Keratinocyte (primary cell): ENCODE results near the gene FN3K. TPM values are rescaled to one million over a fixed set of nuclear protein-coding genes. Genes with fewer than 3 reads are reported as not detected.

Experiments
- DNase-seq: peaks from one replicate; pipeline ENCODE4 v3.0.0-alpha.2; 2011; ENCODE audit warnings: low read depth, missing footprints, low spot score
- FAIRE-seq: peaks from 2 replicates; lab custom pipeline; 2011; peaks lifted over from hg19 to GRCh38; lab: Jason Lieb, UNC
- H2AFZ ChIP-seq: 2 replicates; pipeline ENCODE4 v1.6.0; 2012; ENCODE audit warnings: low read length, control low read depth, inconsistent platforms; ENCODE audit not compliant: control insufficient read depth
- H3K27ac ChIP-seq: 2 replicates; pipeline ENCODE4 v1.5.1; 2011; ENCODE audit warnings: low read length; ENCODE audit not compliant: control insufficient read depth, insufficient read depth
- H3K27me3 ChIP-seq: 3 replicates; pipeline ENCODE4 v1.6.0; 2011; ENCODE audit warnings: low read length; ENCODE audit not compliant: control insufficient read depth, insufficient read depth; ENCODE audit errors: extremely low read depth
- H3K36me3 ChIP-seq, 2 experiments: 2 replicates in 1 of 2; 3 replicates in 1 of 2; pipeline ENCODE4 v1.5.1; 2011; ENCODE audit warnings: low read length in 2 of 2, mild to moderate bottlenecking in 1 of 2; ENCODE audit not compliant: control insufficient read depth in 2 of 2, insufficient read depth in 2 of 2; ENCODE audit errors: extremely low read depth in 1 of 2
- H3K4me1 ChIP-seq: 3 replicates; pipeline ENCODE4 v1.5.1; 2011; ENCODE audit warnings: low read length; ENCODE audit not compliant: control insufficient read depth, insufficient read depth; ENCODE audit errors: extremely low read depth
- H3K4me2 ChIP-seq: 3 replicates; pipeline ENCODE4 v1.6.0; 2011; ENCODE audit warnings: low read depth, low read length; ENCODE audit not compliant: control insufficient read depth, insufficient read depth; ENCODE audit errors: extremely low read depth
- H3K4me3 ChIP-seq, 3 experiments: fragments of 200-600 bp in 1 of 3; sonication (generic) in 1 of 3; 2 replicates in 2 of 3; 3 replicates in 1 of 3; pipeline ENCODE4 v1.5.1; 2011 to 2016; ENCODE audit warnings: low read length in 3 of 3, mild to moderate bottlenecking in 3 of 3, control low read depth in 2 of 3, inconsistent platforms in 1 of 3, low read depth in 1 of 3, mixed read lengths in 1 of 3, mixed run types in 1 of 3, moderate library complexity in 1 of 3; ENCODE audit not compliant: control insufficient read depth in 2 of 3, insufficient read depth in 2 of 3; ENCODE audit errors: extremely low read depth in 1 of 3
- H3K79me2 ChIP-seq: 2 replicates; pipeline ENCODE4 v1.6.0; 2012; ENCODE audit warnings: low read length; ENCODE audit not compliant: control insufficient read depth, insufficient read depth
- H3K9ac ChIP-seq: 3 replicates; pipeline ENCODE4 v1.6.0; 2011; ENCODE audit warnings: low read length; ENCODE audit not compliant: control insufficient read depth, insufficient read depth; ENCODE audit errors: extremely low read depth
- H3K9me1 ChIP-seq: 3 replicates; pipeline ENCODE4 v1.6.0; 2011; ENCODE audit warnings: low read length; ENCODE audit not compliant: control insufficient read depth, insufficient read depth; ENCODE audit errors: extremely low read depth
- H3K9me3 ChIP-seq: 2 replicates; pipeline ENCODE4 v1.5.1; 2012; ENCODE audit warnings: low read depth, low read length; ENCODE audit not compliant: control insufficient read depth
- H4K20me1 ChIP-seq: 3 replicates; pipeline ENCODE4 v1.6.0; 2011; ENCODE audit warnings: low read length; ENCODE audit not compliant: control insufficient read depth, insufficient read depth; ENCODE audit errors: extremely low read depth
- EZH2 ChIP-seq: IDR thresholded peaks from one replicate; pipeline ENCODE4 v1.6.1; 2012; ENCODE audit warnings: inconsistent platforms, mild to moderate bottlenecking, low read length, moderate library complexity
- dilution Hi-C: fragments of 300-500 bp; cut with MboI; formaldehyde crosslinking; loops from one replicate; pipeline ENCODE4 v1.7.0; 2020; ENCODE audit warnings: low sequenced_read_pairs; ENCODE audit not compliant: extremely low pct_ligation_motif_present
- polyA plus RNA-seq, 5 experiments: library from polyadenylated mRNA; depleted of rRNA in 3 of 5; stranded (reverse) in 3 of 5; stranded (forward) in 1 of 5; unstranded in 1 of 5; fragments of >200 nt; gene quantifications; 1 replicate in 1 of 5; 2 replicates in 3 of 5; 3 replicates in 1 of 5; pipeline versions ENCODE4 v1.2.1 to v1.2.3, GENCODE V29; 2011 to 2012; ENCODE audit warnings: missing spikeins in 2 of 5, low read depth in 1 of 5, low replicate concordance in 1 of 5
- TF ChIP-seq, protein P1 (sequence below), 3 experiments: IDR thresholded peaks in 1 of 3; conservative IDR thresholded peaks in 1 of 3; optimal IDR thresholded peaks in 1 of 3; 2 replicates in 2 of 3; 3 replicates in 1 of 3; pipeline versions ENCODE3 to v1.5.1; 2011; ENCODE audit warnings: low read length in 3 of 3, mild to moderate bottlenecking in 3 of 3, moderate library complexity in 2 of 3, control low read depth in 1 of 3, inconsistent platforms in 1 of 3; ENCODE audit not compliant: insufficient read depth in 2 of 3; ENCODE audit errors: extremely low read depth in 1 of 3

FN3K gene
- polyA plus RNA-seq, 1 donor (not counting 4 experiments of a cell fraction or from before 2014, with no cell fraction given), result 0.10 TPM

DNA sequence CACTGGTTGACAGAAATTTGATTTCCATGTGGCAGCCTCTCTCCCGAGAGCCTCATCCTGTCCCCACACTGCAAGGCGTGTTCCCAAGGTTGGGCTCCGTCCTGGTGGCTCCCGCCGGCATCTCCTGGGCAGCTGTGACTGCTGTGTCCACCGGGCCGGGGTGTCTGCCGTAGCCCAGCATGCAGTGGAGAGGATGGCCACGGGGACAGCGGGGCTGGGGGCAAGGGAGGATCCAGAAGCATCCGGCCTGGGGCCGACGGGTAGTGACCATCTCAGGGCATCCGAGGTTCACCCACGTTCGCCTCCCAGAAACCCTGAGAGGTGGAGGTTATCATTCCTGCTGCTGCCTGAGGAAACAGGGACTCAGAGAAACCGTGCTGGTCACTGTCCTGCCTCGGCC is 29.7 kb upstream of the FN3K start:
- peaks cover 11% of the 10 kb centered on the region for H3K4me1 ChIP-seq
- no peaks in the 10 kb centered on the region for H3K9me1 ChIP-seq
- no peaks in the 10 kb centered on the region for H3K9me3 ChIP-seq
- no peak overlapping the region for H2AFZ ChIP-seq
- no peaks in the 10 kb centered on the region for H3K36me3 ChIP-seq
- no peak overlapping the region for H3K27ac ChIP-seq
- no peak for DNase-seq
- H3K27me3 ChIP-seq, result no peaks in the 10 kb centered on the region
- no peak for FAIRE-seq
- H4K20me1 ChIP-seq, result no peaks in the 10 kb centered on the region
- H3K9ac ChIP-seq, result no peak overlapping the region
- H3K4me3 ChIP-seq, result no peak overlapping the region
- H3K4me2 ChIP-seq, result no peak overlapping the region
- TF ChIP-seq EZH2, result no peak
- TF ChIP-seq, protein P1, sequence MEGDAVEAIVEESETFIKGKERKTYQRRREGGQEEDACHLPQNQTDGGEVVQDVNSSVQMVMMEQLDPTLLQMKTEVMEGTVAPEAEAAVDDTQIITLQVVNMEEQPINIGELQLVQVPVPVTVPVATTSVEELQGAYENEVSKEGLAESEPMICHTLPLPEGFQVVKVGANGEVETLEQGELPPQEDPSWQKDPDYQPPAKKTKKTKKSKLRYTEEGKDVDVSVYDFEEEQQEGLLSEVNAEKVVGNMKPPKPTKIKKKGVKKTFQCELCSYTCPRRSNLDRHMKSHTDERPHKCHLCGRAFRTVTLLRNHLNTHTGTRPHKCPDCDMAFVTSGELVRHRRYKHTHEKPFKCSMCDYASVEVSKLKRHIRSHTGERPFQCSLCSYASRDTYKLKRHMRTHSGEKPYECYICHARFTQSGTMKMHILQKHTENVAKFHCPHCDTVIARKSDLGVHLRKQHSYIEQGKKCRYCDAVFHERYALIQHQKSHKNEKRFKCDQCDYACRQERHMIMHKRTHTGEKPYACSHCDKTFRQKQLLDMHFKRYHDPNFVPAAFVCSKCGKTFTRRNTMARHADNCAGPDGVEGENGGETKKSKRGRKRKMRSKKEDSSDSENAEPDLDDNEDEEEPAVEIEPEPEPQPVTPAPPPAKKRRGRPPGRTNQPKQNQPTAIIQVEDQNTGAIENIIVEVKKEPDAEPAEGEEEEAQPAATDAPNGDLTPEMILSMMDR (optimal IDR thresholded peaks at IDR 0.05 in 1 of 3, IDR thresholded peaks at IDR 0.05 in 1 of 3, conservative IDR thresholded peaks at IDR 0.05 in 1 of 3; ENCODE audit: extremely low read depth in 1 of 3, insufficient read depth in 2 of 3, low read length in 3 of 3), result no peak
- dilution Hi-C loops, result no loop called here
- H3K79me2 ChIP-seq, result no peaks in the 10 kb centered on the region

DNA sequence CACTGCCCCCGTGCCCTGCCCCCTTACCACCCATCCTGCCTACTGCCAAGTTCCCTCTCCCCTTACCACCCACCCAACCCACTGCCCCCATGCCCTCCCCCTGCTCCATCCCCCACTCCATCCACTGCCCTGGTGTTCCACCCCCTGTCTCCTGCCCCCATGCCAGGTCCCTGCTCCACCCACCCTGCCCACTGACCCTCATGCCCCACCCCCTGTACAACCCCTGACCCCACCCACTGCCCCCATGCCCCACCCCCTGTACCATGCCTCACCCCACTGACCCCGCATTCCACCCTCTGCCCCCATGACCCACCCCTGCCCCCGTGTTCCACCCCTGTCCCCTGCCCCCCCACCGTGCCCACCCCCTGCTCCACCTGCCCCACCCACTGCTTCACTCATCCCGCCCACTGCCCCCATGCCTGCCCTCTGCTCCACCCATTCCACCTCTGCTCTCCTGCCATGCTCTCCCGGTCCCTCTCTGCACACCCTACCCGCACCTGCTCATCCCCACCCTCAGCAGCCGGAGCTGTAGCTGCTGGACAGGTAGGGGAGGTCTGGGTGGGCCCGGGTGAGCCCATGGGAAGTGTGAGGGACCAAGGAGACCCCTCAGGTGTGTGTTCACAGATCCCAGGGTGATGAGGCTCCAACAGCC is 26.3 kb upstream of the FN3K start:
- Histone ChIP-seq H3K79me2 (no peaks in the 10 kb centered on the region), H2AFZ (no peak overlapping the region), H3K9ac (no peak overlapping the region), H4K20me1 (no peaks in the 10 kb centered on the region), H3K4me1 (no peaks in the 10 kb centered on the region), H3K4me2 (no peak overlapping the region), H3K9me3 (no peaks in the 10 kb centered on the region), H3K9me1 (no peaks in the 10 kb centered on the region), H3K27me3 (no peaks in the 10 kb centered on the region), H3K27ac (no peak overlapping the region), H3K4me3 (no peak overlapping the region), H3K36me3 (no peaks in the 10 kb centered on the region)
- DNase-seq (no peak), FAIRE-seq (no peak)
- TF ChIP-seq, protein P1 (optimal IDR thresholded peaks at IDR 0.05 in 1 of 3, IDR thresholded peaks at IDR 0.05 in 1 of 3, conservative IDR thresholded peaks at IDR 0.05 in 1 of 3; ENCODE audit: extremely low read depth in 1 of 3, insufficient read depth in 2 of 3, low read length in 3 of 3), result no peak
- no peak for TF ChIP-seq EZH2
- dilution Hi-C loops, result no loop called here
